ENCODE data around the gene LDAH.
A peak's percentile ranks its signal among the peaks of the same experiment; 100 is the strongest.
"Not testable (repeated sequence)": the region's sequence is repeated elsewhere in the genome, so short reads cannot be mapped to it uniquely, and the experiment has no call there.

Gene LDAH

DNA sequence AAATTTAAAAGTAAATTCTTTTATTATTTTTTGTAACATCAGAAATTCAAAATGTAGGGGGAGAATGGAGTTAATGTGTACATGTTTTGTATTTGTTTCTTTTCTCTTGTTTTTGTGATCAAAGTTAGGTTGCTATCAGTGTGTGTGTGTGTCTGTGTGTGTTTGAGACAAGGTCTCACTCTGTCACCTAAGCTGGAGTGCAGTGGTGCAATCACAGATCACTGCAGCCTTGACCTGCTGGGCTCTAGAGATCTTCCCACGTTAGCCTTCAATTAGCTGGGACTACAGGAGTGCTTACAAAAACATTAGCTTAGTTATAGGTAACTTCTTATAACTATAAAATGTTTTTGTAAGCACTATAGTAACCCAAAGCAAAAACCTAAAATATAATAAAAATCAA is 105.3 kb downstream of the LDAH start:
- DNase-seq, result no peak

- not testable (repeated sequence) for DNase-seq
These were observed 106.7 kb downstream of the LDAH start for GRCh38 chr2:20716164-20716563.

- not testable (repeated sequence) for DNase-seq
These were observed 108.5 kb downstream of the LDAH start for GRCh38 chr2:20714412-20714811.

- not testable (repeated sequence) for DNase-seq
These were observed 109.3 kb downstream of the LDAH start for GRCh38 chr2:20713585-20713984.

GRCh38 chr2:20711641-20712040 is 111.3 kb downstream of the LDAH start:
- DNase-seq, result not testable (repeated sequence)

GRCh38 chr2:20707601-20708000 is 115.3 kb downstream of the LDAH start:
- DNase-seq, result peak; percentile 14

DNA sequence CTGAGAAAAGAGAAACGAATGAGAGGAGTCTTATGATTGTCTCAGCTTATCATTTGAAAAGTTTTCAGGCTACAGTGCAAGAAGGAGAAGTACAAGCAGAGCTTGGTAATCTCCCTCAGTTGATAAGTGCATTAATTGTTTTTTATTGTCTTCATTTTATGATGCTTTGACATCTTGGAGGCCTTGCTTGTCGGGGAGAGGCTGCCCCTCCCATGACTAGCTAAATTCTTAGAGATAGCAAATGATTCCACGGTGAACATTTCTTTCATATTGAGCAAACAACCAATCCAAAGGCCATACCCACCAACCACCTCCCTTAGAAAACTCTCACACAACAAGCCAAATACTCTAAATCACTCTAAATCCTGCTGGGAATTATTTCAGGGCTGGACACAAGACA is 116.1 kb downstream of the LDAH start:
- DNase-seq, result no peak

DNA sequence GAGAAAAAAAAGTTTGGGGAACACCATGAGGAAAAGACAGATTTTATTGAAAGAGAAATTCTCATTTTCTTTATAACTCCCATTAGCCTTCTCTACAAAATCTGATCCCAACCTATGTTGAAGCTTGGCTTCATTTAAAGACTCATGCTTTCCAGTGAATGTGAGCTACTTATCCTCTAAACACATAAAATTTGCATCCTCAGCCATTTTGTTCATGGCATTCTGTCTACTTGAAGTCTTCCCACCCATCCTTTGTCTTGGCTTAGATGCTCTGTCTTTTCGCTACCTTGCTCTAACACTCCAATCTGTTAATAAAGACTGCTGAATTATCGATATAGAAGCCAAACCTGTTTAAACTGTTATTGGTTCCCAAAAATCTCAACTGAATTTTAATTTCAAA is 116.7 kb downstream of the LDAH start:
- DNase-seq, result no peak

DNA sequence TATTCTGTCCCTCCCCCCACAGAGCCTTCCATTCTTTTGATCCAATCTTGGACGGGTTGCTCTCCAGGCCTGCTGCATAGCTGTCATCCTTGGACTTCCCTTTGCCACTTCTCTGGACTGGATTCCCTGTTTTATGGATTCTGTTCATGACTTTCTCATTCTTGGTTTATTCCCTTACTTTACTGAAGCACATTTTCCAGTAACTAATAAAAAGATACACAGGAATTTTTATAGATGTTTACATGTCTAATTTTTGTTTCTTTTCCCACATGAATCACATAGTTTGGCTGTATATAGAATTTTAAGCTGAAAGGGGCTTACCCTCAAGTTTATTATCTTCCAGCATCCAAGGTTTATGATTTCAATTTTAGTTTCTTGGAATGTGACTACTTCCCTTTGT is 118.0 kb downstream of the LDAH start:
- no peak for DNase-seq

- DNase-seq, result no peak
These were observed 120.3 kb downstream of the LDAH start for GRCh38 chr2:20702563-20702962.

DNA sequence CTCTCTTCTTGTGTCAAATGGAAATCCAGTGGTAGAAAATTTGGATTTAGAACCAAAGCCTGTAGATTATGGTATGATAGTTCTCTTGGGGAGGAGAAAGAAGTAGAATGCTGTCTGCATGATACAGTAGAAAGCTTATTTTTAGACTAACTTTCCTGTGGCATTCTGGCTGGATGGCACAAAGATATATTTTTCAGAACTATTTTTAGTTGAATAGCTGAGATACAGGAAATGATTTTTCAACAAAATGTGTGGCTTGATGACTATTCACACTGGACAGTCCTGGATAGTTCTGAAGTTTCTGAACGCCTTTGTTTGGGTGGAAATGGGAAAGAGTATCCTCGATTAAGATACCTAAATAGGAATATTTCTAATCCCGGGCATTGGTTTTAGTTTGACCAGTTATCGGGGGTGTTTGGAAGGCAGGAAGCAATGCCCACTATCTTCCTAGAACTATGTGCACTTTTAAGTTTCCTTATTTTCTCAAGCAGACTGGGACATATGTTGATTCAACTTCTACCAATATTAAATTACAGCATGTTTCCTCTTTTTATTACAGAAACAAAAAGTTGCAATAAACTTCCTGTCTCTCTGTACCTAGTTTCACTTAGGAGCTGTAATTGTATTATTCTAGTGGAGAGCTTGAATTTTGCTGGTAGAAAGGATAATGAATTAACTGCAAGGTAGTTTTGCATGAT is 123.8 kb downstream of the LDAH start:
- DNase-seq, result no peak

GRCh38 chr2:20697322-20697934 is 125.5 kb downstream of the LDAH start:
- no peak for DNase-seq

- DNase-seq, result no peak
These were observed 126.5 kb downstream of the LDAH start for GRCh38 chr2:20696366-20696765.

- DNase-seq, result no peak
These were observed 129.6 kb downstream of the LDAH start for GRCh38 chr2:20693317-20693716.

DNA sequence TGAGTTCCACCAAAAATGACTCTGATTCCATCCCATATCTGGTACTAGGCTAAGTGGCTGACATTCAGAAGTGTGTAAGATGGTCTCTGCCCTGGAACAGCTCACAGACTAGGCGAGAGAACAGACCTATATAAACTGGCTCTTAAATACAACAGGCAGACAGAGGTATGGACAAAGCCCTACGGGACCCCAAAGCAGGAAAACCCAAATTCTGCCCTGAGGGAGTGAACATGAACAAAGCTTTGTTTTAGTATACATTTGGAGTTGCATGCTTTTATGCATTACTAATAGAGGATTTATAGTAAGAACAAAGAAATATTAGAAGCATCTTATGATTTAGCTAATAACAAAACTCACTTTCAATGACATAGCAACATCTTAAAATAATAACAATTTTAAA is 130.8 kb downstream of the LDAH start:
- DNase-seq, result no peak

GRCh38 chr2:20691076-20691734 is 131.7 kb downstream of the LDAH start:
- DNase-seq, result no peak

- DNase-seq, result no peak
These were observed 133.3 kb downstream of the LDAH start for GRCh38 chr2:20689428-20690264.

DNA sequence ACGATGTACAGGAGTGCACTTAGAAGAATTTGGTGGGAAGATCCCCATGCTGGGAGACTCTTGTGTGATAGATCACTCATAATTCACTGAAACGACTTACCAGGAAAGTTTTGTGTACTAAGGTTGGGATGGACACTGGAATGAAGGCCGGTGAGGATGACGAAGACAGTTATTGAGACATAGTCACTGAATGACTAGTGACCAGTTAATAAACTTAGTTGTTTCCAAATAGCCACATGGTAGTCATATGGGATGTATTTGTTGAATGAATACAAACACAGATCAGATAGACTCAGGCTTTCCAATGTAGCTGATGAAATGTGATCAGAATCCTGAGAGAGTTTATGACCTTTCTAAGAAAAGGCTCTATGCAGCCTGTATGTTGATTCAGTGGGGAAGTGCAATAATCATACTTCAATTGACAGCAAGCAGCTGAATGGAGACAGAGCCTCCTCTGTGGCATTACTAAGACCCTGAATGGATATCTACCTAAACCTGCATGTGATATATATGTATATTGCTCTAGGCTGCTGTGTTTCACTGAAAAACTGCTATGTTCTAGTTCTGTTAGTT is 135.6 kb downstream of the LDAH start:
- no peak for DNase-seq

GRCh38 chr2:20684581-20685063 is 138.3 kb downstream of the LDAH start:
- DNase-seq, result no peak

GRCh38 chr2:20682167-20682920 is 140.6 kb downstream of the LDAH start:
- DNase-seq, result no peak

DNA sequence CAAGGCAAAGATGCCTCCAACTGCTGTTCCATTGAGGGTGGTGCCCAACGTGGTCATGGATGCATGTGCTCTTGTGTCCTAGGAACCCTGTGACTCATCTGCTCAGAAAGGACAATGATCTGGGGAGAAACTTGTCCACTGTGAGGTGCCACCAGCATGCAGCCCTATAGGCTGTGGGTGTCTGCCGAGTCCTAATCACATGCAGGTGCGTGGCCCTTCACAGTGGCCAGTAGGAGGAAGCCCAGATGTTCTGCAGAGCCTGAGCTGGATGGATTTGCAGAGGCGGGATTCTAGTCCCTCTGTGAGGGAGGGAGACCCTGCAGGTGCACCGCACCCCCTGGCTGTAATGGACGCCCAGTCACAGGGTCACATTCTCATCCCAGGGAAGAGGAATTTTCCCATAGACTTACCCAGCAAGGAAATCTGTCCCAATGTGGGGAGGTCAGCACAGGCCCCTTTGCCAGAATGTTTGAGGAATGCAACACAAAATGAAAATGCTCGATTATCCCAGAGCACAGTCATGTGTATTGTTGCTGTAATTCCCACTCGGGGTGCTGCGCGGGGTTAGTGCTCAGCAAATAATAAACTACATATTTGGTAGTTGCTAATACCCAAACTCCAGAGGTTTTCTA is 142.0 kb downstream of the LDAH start:
- no peak for DNase-seq

DNA sequence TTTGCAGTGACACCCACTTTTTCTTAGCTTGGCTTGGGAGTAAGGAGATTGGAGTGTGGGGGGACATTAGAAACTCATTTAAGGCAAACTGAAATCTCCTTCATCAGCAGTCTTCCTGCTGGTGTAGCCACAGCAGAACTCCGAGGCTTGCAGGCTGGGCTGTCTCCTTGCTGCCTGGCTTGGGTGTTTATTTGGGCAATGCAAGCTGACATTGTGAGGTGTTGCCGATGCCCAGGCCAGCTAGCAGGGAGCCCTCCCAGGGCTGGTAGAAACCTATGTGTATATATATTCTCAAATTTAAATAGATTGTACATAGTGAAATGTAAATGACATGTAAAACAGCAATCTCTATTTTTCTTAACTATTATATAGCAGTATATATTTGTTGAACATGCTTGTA is 144.1 kb downstream of the LDAH start:
- no peak for DNase-seq

Data from retina (tissue), 1 donor.